OCI-LY7 (cell line): Measurements from ENCODE around the gene BEST2. TPM values are rescaled to one million over a fixed set of nuclear protein-coding genes. Genes with fewer than 3 reads are reported as not detected.

Experiments
- BruUV-seq: library from RNA; stranded (reverse); fragments of 400-500 nt; replicated peaks from 2 replicates; lab custom pipeline; 2021; lab: Mats Ljungman, UMichigan
- CTCF ChIA-PET: fragments of 300-600 bp; sonication (Branson Sonifier 250); formaldehyde crosslinking; loops from one replicate; lab custom pipeline; 2022; ENCODE audit warnings: antibody characterized with exemption; ENCODE audit not compliant: unreplicated experiment; lab: Charles Lee
- POLR2A ChIA-PET: fragments of 300-600 bp; sonication (Branson Sonifier 250); formaldehyde crosslinking; loops from one replicate; lab custom pipeline; 2022; ENCODE audit warnings: antibody characterized with exemption; lab: Charles Lee
- DNase-seq: peaks from one replicate; pipeline ENCODE4 v3.0.0-alpha.2; 2015; ENCODE audit warnings: low spot score
- H2AFZ ChIP-seq: fragments of 200-600 bp; sonication (generic), shearing (Covaris generic); 2 replicates; pipeline ENCODE4 v1.6.1; 2014; ENCODE audit warnings: mild to moderate bottlenecking, antibody characterized with exemption, low read length, moderate library complexity
- H3K27ac ChIP-seq: fragments of 200-600 bp; sonication (generic); 2 replicates; pipeline ENCODE4 v1.5.1; 2014; ENCODE audit warnings: mixed run types, low read depth, mild to moderate bottlenecking, moderate library complexity, low read length, inconsistent platforms; ENCODE audit not compliant: poor library complexity, severe bottlenecking
- H3K36me3 ChIP-seq: fragments of 200-600 bp; sonication (generic); 2 replicates; pipeline ENCODE4 v1.6.1; 2014; ENCODE audit warnings: mild to moderate bottlenecking, antibody characterized with exemption, low read length, moderate library complexity, mixed read lengths; ENCODE audit not compliant: insufficient read depth
- H3K4me1 ChIP-seq: fragments of 200-600 bp; sonication (generic); 2 replicates; pipeline ENCODE4 v1.5.1; 2014; ENCODE audit warnings: mild to moderate bottlenecking, low read length; ENCODE audit not compliant: insufficient read depth, poor library complexity, severe bottlenecking
- H3K4me2 ChIP-seq: fragments of 200-600 bp; sonication (generic); 2 replicates; pipeline ENCODE4 v1.6.1; 2014; ENCODE audit warnings: mild to moderate bottlenecking, low read length
- H3K4me3 ChIP-seq: fragments of 200-600 bp; sonication (generic); 2 replicates; pipeline ENCODE4 v1.5.1; 2014; ENCODE audit warnings: mild to moderate bottlenecking, low read depth, low read length; ENCODE audit not compliant: poor library complexity, severe bottlenecking
- H3K79me2 ChIP-seq: fragments of 200-600 bp; sonication (generic); 2 replicates; pipeline ENCODE4 v1.6.1; 2016; ENCODE audit warnings: low read depth, mild to moderate bottlenecking, low read length, moderate library complexity, mixed read lengths; ENCODE audit not compliant: insufficient read depth
- H3K9me2 ChIP-seq: fragments of 200-600 bp; sonication (generic); 2 replicates; pipeline ENCODE4 v1.6.1; 2016; ENCODE audit warnings: mild to moderate bottlenecking, low read length, mixed read lengths; ENCODE audit not compliant: insufficient read depth
- H3K9me3 ChIP-seq: fragments of 200-600 bp; sonication (generic); 2 replicates; pipeline ENCODE4 v1.6.1; 2014; ENCODE audit warnings: mild to moderate bottlenecking, mixed run types, low read length, mixed read lengths
- H4K20me1 ChIP-seq: fragments of 200-600 bp; sonication (generic); 2 replicates; pipeline ENCODE4 v1.6.1; 2014; ENCODE audit warnings: mild to moderate bottlenecking, antibody characterized with exemption, low read length, moderate library complexity, mixed read lengths; ENCODE audit not compliant: insufficient read depth
- CTCF ChIP-seq: fragments of 200-600 bp; sonication (generic); conservative IDR thresholded peaks from 2 replicates; pipeline ENCODE4 v1.5.1; 2014; ENCODE audit warnings: mild to moderate bottlenecking, antibody characterized with exemption, low read length, moderate library complexity, mixed read lengths
- EZH2phosphoT487 ChIP-seq: fragments of 200-600 bp; sonication (generic); IDR thresholded peaks from 2 replicates; pipeline ENCODE4 v1.6.1; 2018; ENCODE audit warnings: low read depth, borderline replicate concordance, mild to moderate bottlenecking, mixed run types, antibody characterized with exemption, low read length, moderate library complexity, mixed read lengths
- intact Hi-C: fragments of 100-400 bp; cut with micrococcal nuclease; formaldehyde crosslinking; loops from one replicate; pipeline ENCODE4 v1.10.0; 2022; ENCODE audit not compliant: unreplicated experiment
- total RNA-seq, 2 experiments: library from RNA; depleted of rRNA in 1 of 2; stranded (reverse); fragments of >200 nt in 1 of 2; shearing (Covaris generic) in 1 of 2; gene quantifications; 2 replicates each; pipeline ENCODE4 v1.2.3, GENCODE V29; 2014 to 2022

Gene BEST2
- total RNA-seq, 2 experiments from 2014 or later = not detected

GRCh38 chr19:12727745-12728433 lies 23.7 kb upstream of the BEST2 start:
- Histone ChIP-seq H3K4me3 (no peak overlapping the region), H3K9me2 (no peaks in the 10 kb centered on the region), H3K36me3 (peaks cover 61% of the 10 kb centered on the region), H3K9me3 (no peaks in the 10 kb centered on the region), H4K20me1 (peaks cover 5% of the 10 kb centered on the region), H3K4me2 (no peak overlapping the region), H2AFZ (no peak overlapping the region), H3K27ac (no peak overlapping the region), H3K79me2 (peaks cover 49% of the 10 kb centered on the region), H3K4me1 (peaks cover 41% of the 10 kb centered on the region)
- intact Hi-C loops = no loop called here
- no peak for DNase-seq
- TF ChIP-seq EZH2phosphoT487 (no peak), CTCF (no peak)
- no TSS peak for BruUV-seq
- CTCF ChIA-PET = no interaction called here
- POLR2A ChIA-PET = no interaction called here

- POLR2A ChIA-PET = no interaction called here
These were observed 21.5 kb upstream of the BEST2 start for GRCh38 chr19:12730064-12730463.

More at GRCh38 chr19:12730064-12730463, 21.5 kb upstream of the BEST2 start:
- Histone ChIP-seq H4K20me1 (peaks cover 9% of the 10 kb centered on the region), H3K79me2 (peaks cover 57% of the 10 kb centered on the region), H3K36me3 (peaks cover 65% of the 10 kb centered on the region), H3K9me3 (no peaks in the 10 kb centered on the region), H3K4me1 (peaks cover 41% of the 10 kb centered on the region), H3K27ac (no peak overlapping the region), H2AFZ (no peak overlapping the region), H3K9me2 (no peaks in the 10 kb centered on the region), H3K4me2 (no peak overlapping the region), H3K4me3 (no peak overlapping the region)
- CTCF ChIA-PET = no interaction called here
- no peak for TF ChIP-seq EZH2phosphoT487
- no peak for TF ChIP-seq CTCF
- no TSS peak for BruUV-seq
- intact Hi-C loops = no loop called here
- DNase-seq = peak; percentile 10
